ENCODE results near the gene KDM5A. TPM values are rescaled to one million over a fixed set of nuclear protein-coding genes. Genes with fewer than 3 reads are reported as not detected.

Gene KDM5A
- total and polyA plus RNA-seq, 2 experiments from 2014 or later, result 47.1 to 48.3 TPM

GRCh38 chr12:242496-242895 lies 146.6 kb downstream of the KDM5A start (continued):
- TF ChIP-seq ZNF462 (CRISPR knock-in tag; IDR thresholded peaks at IDR 0.05) (no peak), STAT1 (IDR thresholded peaks at IDR 0.05; ENCODE audit: unreplicated experiment) (no peak), NANOG (IDR thresholded peaks at IDR 0.05; ENCODE audit: borderline replicate concordance) (no peak), ZNF114 (CRISPR knock-in tag; IDR thresholded peaks at IDR 0.05) (no peak), REST (IDR thresholded peaks at IDR 0.05; ENCODE audit: unreplicated experiment) (no peak), EZH2 (IDR thresholded peaks at IDR 0.05; ENCODE audit: low read depth, unreplicated experiment) (no peak), JUNB (IDR thresholded peaks at IDR 0.05; ENCODE audit: unreplicated experiment) (no peak), EZH2phosphoT487 (IDR thresholded peaks at IDR 0.05; ENCODE audit: unreplicated experiment) (no peak)
